CD4-positive, alpha-beta T cell treated with Interleukin-6 at 100 ng/mL for 8 hours (primary cell): ENCODE results near the gene DCLK2.

ENCODE experiments used
- DNase-seq: peaks from one replicate; pipeline ENCODE4 v3.0.0-alpha.2; 2020; ENCODE audit warnings: mixed read lengths, low spot score

The DCLK2 gene

GRCh38 chr4:150240011-150240410 is 161.8 kb downstream of the DCLK2 start:
- DNase-seq = no peak

GRCh38 chr4:150242820-150243458 is 164.7 kb downstream of the DCLK2 start:
- DNase-seq = no peak

GRCh38 chr4:150243932-150244331 is 165.7 kb downstream of the DCLK2 start:
- no peak for DNase-seq

- no peak for DNase-seq
Measured at GRCh38 chr4:150244600-150244999, 166.4 kb downstream of the DCLK2 start.

GRCh38 chr4:150247184-150247583 is 168.9 kb downstream of the DCLK2 start:
- no peak for DNase-seq

GRCh38 chr4:150248181-150248580 is 169.9 kb downstream of the DCLK2 start:
- no peak for DNase-seq

GRCh38 chr4:150250293-150250997 is 172.2 kb downstream of the DCLK2 start:
- DNase-seq = no peak

- DNase-seq = no peak
Measured at GRCh38 chr4:150250998-150251651, 172.9 kb downstream of the DCLK2 start.

- DNase-seq = no peak
Measured at GRCh38 chr4:150251752-150252190, 173.5 kb downstream of the DCLK2 start.

- DNase-seq = no peak
Measured at GRCh38 chr4:150252306-150252705, 174.1 kb downstream of the DCLK2 start.

- DNase-seq = no peak
Measured at GRCh38 chr4:150252741-150253140, 174.5 kb downstream of the DCLK2 start.

- DNase-seq = no peak
Measured at GRCh38 chr4:150253416-150253815, 175.2 kb downstream of the DCLK2 start.

- DNase-seq = no peak
Measured at GRCh38 chr4:150253965-150254630, 175.9 kb downstream of the DCLK2 start.

GRCh38 chr4:150255610-150256224 is 177.5 kb downstream of the DCLK2 start:
- no peak for DNase-seq

GRCh38 chr4:150256225-150256620 is 178.0 kb downstream of the DCLK2 start:
- DNase-seq = no peak

- no peak for DNase-seq
Measured at GRCh38 chr4:150256841-150257730, 178.8 kb downstream of the DCLK2 start.

GRCh38 chr4:150258569-150258968 is 180.3 kb downstream of the DCLK2 start:
- no peak for DNase-seq

GRCh38 chr4:150259861-150260567 is 181.8 kb downstream of the DCLK2 start:
- DNase-seq = no peak

GRCh38 chr4:150261571-150261970 is 183.3 kb downstream of the DCLK2 start:
- no peak for DNase-seq

GRCh38 chr4:150262611-150263010 is 184.4 kb downstream of the DCLK2 start:
- DNase-seq = no peak
